Muscle layer of colon (tissue), 2 donors: ENCODE results near the gene GINS2.

Source experiments
- H3K27ac ChIP-seq: one replicate; pipeline ENCODE4 v1.7.0; 2013; ENCODE audit warnings: low read depth, mild to moderate bottlenecking, low read length, moderate library complexity
- H3K27me3 ChIP-seq, 2 donors: one replicate each; pipeline ENCODE4 v1.7.0; 2013; ENCODE audit warnings: low read length in 2 of 2, mild to moderate bottlenecking in 2 of 2; ENCODE audit not compliant: insufficient read depth in 2 of 2, control insufficient read depth in 1 of 2
- H3K36me3 ChIP-seq: one replicate; pipeline ENCODE4 v1.7.0; 2013; ENCODE audit warnings: mild to moderate bottlenecking, low read length; ENCODE audit not compliant: insufficient read depth
- H3K4me1 ChIP-seq: one replicate; pipeline ENCODE4 v1.7.0; 2013; ENCODE audit warnings: mild to moderate bottlenecking, low read length; ENCODE audit not compliant: insufficient read depth
- H3K4me3 ChIP-seq, 2 donors: one replicate each; pipeline ENCODE4 v1.7.0; 2013; ENCODE audit warnings: low read length in 2 of 2, low read depth in 1 of 2, mild to moderate bottlenecking in 1 of 2, moderate library complexity in 1 of 2
- H3K9ac ChIP-seq: one replicate; pipeline ENCODE4 v1.7.0; 2013; ENCODE audit warnings: low read length
- H3K9me3 ChIP-seq: one replicate; pipeline ENCODE4 v1.7.0; 2013; ENCODE audit warnings: mild to moderate bottlenecking, low read length
- donor health status: abdominal sarcoma.
- donor health status: Adenocarcinoma of cecum.

GINS2 gene

DNA sequence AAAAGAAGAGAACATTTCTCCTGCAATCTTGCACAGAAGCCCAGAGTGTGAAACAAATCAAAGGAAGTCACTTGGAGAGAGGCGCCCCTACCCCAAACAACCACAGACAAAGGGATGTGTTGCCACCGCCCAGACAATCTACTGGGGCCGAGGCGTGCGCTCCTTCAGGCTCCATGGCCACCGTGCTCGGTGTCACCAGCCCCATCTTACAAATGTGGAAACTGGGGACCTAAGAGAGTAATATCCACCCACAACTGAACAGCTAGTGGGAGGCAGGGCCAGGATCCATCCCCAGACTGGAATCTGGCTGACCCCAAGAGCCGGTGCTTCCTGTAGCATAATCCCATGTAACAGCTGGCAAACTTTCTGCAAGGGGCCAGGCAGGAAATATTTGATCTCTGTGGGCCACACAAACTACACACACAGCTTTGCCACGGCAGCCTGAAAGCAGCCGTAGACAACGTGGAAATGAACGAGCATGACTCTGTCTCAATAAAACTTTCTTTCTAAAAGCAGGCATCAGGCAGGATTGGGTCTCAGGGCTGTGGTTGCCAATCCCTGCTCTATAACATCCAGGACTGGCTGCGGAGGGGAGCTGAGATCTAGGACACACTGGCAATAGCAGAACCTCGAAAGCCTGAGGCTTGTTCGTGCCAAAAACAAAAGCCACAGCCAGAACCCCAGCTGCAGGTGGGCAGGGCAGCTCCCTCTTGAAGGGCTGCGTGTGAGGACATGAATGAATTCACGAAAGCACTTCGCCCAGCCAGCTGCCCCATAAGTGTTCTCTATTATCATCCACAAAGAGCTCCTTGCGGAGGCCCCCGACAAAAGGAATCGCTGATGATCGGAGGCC is 26.6 kb upstream of the GINS2 start:
- no peaks in the 10 kb centered on the region for H3K9me3 ChIP-seq
- H3K4me3 ChIP-seq = no peak overlapping the region
- no peaks in the 10 kb centered on the region for H3K36me3 ChIP-seq
- H3K9ac ChIP-seq = no peak overlapping the region
- H3K4me1 ChIP-seq = no peaks in the 10 kb centered on the region
- no peak overlapping the region for H3K27ac ChIP-seq
- peaks cover 0 to 4% of the 10 kb centered on the region in 2 donors for H3K27me3 ChIP-seq

DNA sequence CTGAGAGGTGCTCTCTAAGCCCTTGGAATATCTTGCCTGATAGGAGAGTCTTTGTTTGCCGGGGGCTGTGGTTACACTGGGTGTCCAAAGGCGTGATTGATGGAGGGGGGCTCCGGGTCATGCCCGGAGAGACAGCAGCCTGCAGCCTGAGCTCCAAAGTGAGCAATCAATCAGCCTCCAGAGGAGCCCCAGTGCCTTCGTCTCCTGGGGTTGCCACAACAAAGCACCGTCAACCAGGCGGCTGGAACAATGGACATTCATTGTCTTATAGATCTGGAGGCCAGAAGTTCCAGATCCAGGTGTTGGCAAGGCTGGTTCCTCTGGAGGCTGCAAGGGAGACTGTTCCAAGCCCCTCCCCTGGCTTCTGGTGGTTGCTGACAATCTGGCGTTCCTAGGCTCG is 24.0 kb upstream of the GINS2 start:
- H3K27me3 ChIP-seq = peaks cover 0 to 4% of the 10 kb centered on the region in 2 donors
- H3K4me3 ChIP-seq = no peak overlapping the region
- H3K9me3 ChIP-seq = no peaks in the 10 kb centered on the region
- no peak overlapping the region for H3K9ac ChIP-seq
- no peaks in the 10 kb centered on the region for H3K36me3 ChIP-seq
- no peaks in the 10 kb centered on the region for H3K4me1 ChIP-seq
- no peak overlapping the region for H3K27ac ChIP-seq

DNA sequence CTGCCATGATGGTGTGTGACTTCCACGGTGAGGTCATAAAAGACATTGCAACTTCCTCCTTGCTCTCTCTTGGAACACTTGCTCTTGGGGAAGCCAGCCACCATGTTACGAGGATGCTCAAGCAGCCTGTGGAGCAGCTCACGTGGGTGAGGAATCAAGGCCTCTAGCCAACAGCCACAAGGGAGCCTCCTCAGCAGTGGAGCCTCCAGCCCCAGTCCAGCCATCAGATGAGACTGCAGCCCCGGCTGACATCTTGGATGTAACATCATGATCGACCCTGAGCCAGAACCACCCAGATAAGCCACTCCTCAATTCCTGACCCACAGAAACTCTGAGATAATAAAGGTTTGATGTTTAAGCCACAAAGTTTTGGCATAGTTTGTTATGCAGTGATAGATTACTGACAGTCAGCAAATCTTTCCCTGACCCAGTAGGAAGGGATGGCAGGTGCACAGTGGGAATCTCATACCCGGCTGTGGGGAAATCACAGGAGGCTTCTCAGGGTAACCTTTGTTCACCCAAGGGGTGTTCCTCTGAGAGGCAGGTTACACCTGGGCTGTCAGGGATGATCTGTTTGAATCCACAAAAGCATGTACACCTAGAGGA is 23.3 kb upstream of the GINS2 start:
- Histone ChIP-seq H3K9ac (no peak overlapping the region), H3K4me3 (no peak overlapping the region), H3K36me3 (no peaks in the 10 kb centered on the region), H3K27me3 (no peaks in the 10 kb centered on the region), H3K4me1 (no peaks in the 10 kb centered on the region), H3K27ac (no peak overlapping the region), H3K9me3 (no peaks in the 10 kb centered on the region)

DNA sequence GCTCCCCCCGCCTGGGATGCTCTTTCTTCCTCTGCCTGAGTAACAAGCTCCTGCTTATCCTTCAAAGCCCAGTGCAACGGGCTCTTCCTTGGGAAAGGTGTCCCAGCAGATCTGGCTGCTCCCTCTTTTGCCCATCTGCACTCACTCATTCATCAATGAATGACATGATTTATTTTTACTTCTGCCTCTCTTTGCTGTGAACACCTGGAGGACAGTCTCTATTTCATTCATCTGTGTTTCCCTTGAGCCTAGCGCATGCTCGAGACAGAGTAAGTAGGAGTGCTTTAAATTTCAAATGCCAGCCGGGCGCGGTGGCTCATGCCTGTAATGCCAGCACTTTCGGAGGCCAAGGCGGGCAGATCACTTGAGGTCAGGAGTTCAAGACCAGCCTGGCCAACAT is 22.0 kb upstream of the GINS2 start:
- H3K9me3 ChIP-seq = no peaks in the 10 kb centered on the region
- H3K36me3 ChIP-seq = no peaks in the 10 kb centered on the region
- no peaks in the 10 kb centered on the region for H3K27me3 ChIP-seq
- H3K4me1 ChIP-seq = no peaks in the 10 kb centered on the region
- H3K9ac ChIP-seq = no peak overlapping the region
- H3K4me3 ChIP-seq = no peak overlapping the region
- H3K27ac ChIP-seq = no peak overlapping the region

DNA sequence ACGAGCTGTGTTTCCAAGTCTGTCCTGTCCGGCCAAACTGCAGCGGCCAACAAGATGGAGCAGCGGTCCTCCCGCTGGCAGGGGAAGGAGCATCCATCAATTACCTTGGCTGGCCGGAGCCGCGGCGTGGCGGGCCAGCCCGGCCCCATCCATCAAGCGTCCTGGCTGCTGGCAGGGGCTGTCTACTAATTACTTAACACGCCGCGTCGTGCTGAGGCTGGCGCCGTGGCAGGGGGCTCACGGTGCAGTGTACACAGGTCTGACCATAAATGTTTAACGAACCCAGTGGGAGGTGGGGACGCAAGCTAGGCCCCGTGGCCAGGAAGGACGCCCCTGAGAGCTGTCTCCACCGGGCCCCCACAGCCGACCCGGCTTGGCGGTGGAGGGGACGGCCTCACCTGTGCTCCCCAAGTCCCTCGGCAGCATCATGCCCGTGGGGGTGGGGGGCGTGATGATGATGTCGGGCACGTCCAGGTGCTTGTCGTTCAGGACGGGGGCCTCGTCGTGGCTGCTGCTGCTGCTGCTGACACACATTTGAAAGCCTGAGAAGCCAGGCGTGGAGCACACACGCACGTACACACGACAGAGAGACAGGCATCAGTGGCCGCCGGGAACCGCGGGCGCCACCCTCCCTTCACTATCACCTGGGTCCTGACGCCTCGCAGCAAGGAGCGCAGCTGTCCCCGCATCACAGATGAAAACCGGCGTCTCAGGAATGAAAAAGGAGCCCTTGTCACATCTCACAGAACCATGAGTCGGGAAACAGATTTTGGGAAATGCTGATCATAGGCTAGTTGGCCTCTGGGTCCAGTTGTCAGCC is 21.2 kb upstream of the GINS2 start:
- no peaks in the 10 kb centered on the region for H3K4me1 ChIP-seq
- no peak overlapping the region for H3K4me3 ChIP-seq
- H3K27me3 ChIP-seq = no peaks in the 10 kb centered on the region
- H3K27ac ChIP-seq = no peak overlapping the region
- no peaks in the 10 kb centered on the region for H3K36me3 ChIP-seq
- no peak overlapping the region for H3K9ac ChIP-seq
- H3K9me3 ChIP-seq = no peaks in the 10 kb centered on the region

DNA sequence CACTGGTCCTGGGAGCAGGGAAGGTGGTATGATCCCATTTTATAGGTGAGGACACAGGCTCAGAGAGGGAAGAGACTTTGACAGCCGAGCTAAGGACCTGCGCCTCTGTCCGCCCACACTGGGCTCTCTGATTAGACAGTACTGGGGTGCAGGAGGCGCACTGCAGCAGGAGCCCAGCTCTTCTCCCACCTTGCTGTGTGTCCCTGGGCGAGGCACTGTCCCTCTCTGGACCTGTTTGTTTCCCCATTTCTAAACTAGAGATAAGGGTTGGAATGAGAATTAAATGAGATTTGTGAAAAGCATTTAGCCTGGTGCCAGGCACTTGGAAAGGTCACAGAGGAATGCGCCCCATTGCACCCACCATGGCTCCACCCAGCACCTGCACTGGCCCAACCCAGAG is 19.6 kb upstream of the GINS2 start:
- Histone ChIP-seq H3K27ac (no peak overlapping the region), H3K4me3 (no peak overlapping the region), H3K27me3 (no peaks in the 10 kb centered on the region), H3K4me1 (no peaks in the 10 kb centered on the region), H3K9ac (no peak overlapping the region), H3K9me3 (no peaks in the 10 kb centered on the region), H3K36me3 (no peaks in the 10 kb centered on the region)

DNA sequence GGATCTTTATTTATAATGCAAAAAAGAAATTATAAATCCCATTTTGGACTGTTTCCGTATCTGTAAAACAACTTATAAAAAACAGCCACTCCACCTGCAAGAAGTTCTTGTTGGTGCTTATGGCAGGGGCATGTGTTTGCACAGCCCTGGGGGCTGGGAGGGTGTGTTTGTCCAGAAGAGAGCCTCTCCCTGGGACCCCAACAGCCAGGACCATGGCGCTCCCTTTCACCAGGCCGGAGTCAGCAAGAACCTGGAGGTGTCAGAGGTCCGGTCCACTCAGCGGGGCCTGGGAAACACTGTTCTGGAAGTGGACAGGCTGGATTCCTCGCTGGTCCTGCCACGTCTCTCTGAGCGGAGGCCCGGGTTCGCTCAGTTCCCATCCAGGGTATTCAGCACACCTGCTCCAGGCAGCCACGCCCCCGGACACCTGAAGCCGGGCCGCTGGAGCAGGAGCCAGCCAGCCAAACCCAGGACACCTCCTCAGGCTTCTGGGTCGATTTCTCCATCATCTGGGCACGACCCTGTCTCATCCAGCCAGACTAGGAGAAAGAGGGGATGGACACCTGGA is 18.9 kb upstream of the GINS2 start:
- Histone ChIP-seq H3K9me3 (no peaks in the 10 kb centered on the region), H3K36me3 (no peaks in the 10 kb centered on the region), H3K27ac (no peak overlapping the region), H3K27me3 (no peaks in the 10 kb centered on the region), H3K9ac (no peak overlapping the region), H3K4me1 (no peaks in the 10 kb centered on the region), H3K4me3 (no peak overlapping the region)

DNA sequence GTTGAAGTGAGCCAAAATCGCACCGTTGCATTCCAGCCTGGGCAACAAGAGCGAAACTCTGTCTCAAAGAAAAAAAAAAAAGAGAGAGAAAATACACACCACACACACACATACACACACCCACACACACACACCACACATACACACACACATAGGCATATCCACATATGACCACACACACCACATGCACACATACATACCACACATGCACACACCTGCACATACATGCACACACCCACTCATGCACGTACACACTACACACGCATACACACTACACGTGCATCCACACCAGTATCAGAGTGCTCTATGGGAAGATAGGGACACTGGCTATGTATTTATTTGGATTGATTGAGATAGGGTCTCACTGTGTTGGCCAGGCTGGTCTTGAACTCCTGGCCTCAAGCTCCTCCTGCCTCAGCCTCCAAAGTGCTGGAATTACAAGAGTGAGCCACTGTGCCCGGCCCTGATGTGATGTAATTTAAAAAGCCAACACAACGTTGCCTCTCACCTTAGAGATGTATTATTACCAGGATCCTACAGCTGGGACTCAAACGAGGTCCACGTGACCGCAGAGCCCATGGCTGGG is 17.8 kb upstream of the GINS2 start:
- no peaks in the 10 kb centered on the region for H3K9me3 ChIP-seq
- no peaks in the 10 kb centered on the region for H3K4me1 ChIP-seq
- H3K9ac ChIP-seq = no peak overlapping the region
- no peak overlapping the region for H3K27ac ChIP-seq
- no peaks in the 10 kb centered on the region for H3K27me3 ChIP-seq
- H3K36me3 ChIP-seq = no peaks in the 10 kb centered on the region
- H3K4me3 ChIP-seq = no peak overlapping the region

DNA sequence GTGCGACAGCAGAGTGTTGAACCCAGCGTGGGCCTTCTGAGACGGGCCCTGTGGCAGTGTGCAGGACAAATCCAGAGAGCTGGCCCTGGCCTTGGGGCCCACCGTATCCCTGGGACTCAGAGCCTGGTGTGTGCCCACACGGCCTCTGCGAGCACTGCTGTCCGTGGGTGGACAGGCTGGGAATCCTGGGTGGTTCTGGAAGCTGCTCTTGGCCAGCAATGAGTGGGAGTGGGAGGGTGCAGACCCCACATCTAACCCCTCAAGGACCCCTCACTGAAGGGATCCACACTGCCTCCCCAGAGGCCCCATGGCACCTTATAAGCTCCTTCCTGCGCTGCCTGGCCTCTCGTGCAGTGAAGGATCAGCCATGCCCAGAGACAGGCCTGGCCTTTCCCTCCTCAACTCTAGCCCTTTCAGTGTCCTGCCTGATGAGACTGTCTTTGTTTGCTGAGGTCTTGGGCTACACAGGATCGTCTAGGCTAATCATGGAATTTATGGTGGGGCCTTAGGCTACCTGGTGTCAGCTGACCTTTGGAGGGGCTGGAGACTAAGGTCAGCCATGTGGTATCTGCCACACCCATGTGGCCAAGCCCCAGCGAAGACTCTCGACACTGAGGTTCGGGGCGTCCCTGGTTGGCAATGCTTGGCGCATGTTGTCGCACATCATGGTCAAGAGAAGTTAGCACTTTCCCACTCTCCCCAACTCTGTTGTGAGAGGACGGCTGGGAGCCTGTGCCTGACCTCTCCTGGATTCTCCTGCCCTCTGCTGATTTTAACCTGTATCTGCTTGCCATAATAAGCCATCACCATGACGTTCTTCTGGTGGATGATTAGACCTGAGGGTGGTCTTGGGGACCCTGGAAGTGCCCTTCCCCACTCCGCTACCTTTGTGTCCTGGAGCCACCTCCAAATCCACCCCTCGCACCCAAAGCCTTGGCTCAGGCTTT is 16.4 kb upstream of the GINS2 start:
- Histone ChIP-seq H3K4me3 (no peak overlapping the region), H3K27ac (no peak overlapping the region), H3K9me3 (no peaks in the 10 kb centered on the region), H3K36me3 (no peaks in the 10 kb centered on the region), H3K9ac (no peak overlapping the region), H3K27me3 (no peaks in the 10 kb centered on the region), H3K4me1 (no peaks in the 10 kb centered on the region)

DNA sequence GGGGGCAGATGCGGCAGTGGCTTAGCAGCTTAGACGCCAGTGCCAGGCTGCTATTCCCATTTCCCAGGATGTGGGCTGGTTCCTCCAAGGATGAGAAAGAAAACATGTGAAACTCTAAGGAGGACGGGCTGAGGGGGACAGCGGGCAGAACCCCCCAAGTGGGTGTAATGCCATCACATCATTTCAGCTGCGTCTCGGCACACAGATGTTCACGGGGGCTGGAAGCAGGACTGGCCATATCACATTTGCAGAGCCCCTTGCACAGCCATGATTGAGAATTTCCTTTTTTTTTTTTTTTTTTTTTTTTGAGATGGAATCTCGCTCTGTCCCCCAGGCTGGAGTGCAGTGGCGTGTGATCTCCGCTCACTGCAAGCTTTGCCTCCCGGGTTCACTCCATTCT is 15.3 kb upstream of the GINS2 start:
- Histone ChIP-seq H3K27ac (no peak overlapping the region), H3K9me3 (no peaks in the 10 kb centered on the region), H3K4me3 (no peak overlapping the region), H3K27me3 (no peaks in the 10 kb centered on the region), H3K4me1 (no peaks in the 10 kb centered on the region), H3K9ac (no peak overlapping the region), H3K36me3 (no peaks in the 10 kb centered on the region)
